ENCODE measurements around the gene SOS2.

Gene SOS2

DNA sequence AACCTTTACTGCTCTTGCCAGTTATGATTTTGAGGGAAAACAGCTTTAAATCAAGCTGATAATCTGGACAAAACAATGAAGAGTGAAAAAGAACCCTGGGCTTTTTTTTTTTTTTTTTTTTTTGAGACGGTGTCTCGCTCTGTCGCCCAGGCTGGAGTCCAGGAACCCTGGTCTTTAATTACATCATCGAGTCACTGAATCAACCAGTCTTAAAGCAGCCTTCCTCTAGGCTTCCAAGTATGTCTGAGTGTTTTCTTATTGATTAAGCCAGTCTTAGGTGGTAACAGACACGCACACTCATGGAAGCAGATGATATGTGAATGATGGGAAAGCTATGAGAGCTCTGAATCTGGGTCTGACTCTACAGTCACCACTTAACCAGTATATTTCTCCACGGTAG lies 109.1 kb downstream of the SOS2 start (continued):
- TF ChIP-seq TOX (CRISPR knock-in tag; IDR thresholded peaks at IDR 0.05; ENCODE audit: borderline replicate concordance) (no peak), ZNF8 (CRISPR knock-in tag; IDR thresholded peaks at IDR 0.05) (no peak)

DNA sequence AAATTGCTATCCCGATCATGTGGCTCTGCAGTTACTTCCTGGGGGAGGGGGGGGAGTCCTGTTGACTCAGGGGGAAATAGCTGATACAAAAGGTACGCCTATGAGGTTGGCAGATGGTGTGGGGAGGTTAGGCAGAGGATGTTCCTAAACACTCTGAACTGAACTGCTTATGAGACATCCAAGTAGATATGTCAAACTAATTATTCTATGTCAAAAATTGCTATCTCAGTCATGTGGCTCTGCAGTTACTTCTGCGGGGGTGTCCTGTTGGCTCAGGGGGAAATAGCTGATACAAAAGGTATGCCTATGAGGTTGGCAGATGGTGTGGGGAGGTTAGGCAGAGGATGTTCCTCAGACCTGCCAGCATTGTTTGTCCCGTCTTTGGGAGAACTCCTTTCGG lies 109.9 kb downstream of the SOS2 start:
- ATAC-seq = no peak

DNA sequence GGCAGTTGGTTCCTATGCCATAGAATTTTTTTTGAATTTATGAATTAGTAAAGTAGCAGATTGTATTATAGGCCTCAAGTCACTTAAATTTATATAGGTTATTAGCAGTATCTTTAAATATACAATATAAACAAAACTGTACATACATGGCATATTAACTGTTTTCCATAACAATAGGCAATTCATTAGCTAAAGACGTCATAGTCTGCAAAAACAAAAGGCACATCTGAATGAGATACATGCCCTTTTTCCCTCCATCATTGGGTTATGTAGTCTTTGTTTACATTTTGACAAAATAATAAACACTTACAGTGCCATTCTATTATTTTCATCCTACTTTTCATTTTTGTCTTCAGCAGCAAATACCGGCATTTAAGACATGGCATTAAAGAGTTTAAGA lies 113.9 kb downstream of the SOS2 start:
- TF ChIP-seq TOX (CRISPR knock-in tag; IDR thresholded peaks at IDR 0.05; ENCODE audit: borderline replicate concordance) (no peak), ISL1 (CRISPR knock-in tag; IDR thresholded peaks at IDR 0.05) (no peak), ZNF70 (CRISPR knock-in tag; IDR thresholded peaks at IDR 0.05) (no peak), RARB (CRISPR knock-in tag; IDR thresholded peaks at IDR 0.05) (no peak), PPARA (CRISPR knock-in tag; IDR thresholded peaks at IDR 0.05; ENCODE audit: borderline replicate concordance) (no peak), GLIS3 (CRISPR knock-in tag; IDR thresholded peaks at IDR 0.05) (no peak), ZNF8 (CRISPR knock-in tag; IDR thresholded peaks at IDR 0.05) (no peak), ZFP3 (CRISPR knock-in tag; IDR thresholded peaks at IDR 0.05) (no peak), ZFP30 (CRISPR knock-in tag; IDR thresholded peaks at IDR 0.05) (no peak), CSDC2 (CRISPR knock-in tag; IDR thresholded peaks at IDR 0.05) (no peak), TCF4 (CRISPR knock-in tag; IDR thresholded peaks at IDR 0.05; ENCODE audit: borderline replicate concordance) (no peak), ZNF565 (CRISPR knock-in tag; conservative IDR thresholded peaks at IDR 0.05; ENCODE audit: low read depth) (no peak), SNAI2 (CRISPR knock-in tag; IDR thresholded peaks at IDR 0.05) (no peak), ARNTL (CRISPR knock-in tag; IDR thresholded peaks at IDR 0.05; ENCODE audit: borderline replicate concordance, low read depth) (no peak)
- TF ChIP-seq, protein P1, sequence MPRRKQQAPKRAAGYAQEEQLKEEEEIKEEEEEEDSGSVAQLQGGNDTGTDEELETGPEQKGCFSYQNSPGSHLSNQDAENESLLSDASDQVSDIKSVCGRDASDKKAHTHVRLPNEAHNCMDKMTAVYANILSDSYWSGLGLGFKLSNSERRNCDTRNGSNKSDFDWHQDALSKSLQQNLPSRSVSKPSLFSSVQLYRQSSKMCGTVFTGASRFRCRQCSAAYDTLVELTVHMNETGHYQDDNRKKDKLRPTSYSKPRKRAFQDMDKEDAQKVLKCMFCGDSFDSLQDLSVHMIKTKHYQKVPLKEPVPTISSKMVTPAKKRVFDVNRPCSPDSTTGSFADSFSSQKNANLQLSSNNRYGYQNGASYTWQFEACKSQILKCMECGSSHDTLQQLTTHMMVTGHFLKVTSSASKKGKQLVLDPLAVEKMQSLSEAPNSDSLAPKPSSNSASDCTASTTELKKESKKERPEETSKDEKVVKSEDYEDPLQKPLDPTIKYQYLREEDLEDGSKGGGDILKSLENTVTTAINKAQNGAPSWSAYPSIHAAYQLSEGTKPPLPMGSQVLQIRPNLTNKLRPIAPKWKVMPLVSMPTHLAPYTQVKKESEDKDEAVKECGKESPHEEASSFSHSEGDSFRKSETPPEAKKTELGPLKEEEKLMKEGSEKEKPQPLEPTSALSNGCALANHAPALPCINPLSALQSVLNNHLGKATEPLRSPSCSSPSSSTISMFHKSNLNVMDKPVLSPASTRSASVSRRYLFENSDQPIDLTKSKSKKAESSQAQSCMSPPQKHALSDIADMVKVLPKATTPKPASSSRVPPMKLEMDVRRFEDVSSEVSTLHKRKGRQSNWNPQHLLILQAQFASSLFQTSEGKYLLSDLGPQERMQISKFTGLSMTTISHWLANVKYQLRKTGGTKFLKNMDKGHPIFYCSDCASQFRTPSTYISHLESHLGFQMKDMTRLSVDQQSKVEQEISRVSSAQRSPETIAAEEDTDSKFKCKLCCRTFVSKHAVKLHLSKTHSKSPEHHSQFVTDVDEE (CRISPR knock-in tag; IDR thresholded peaks at IDR 0.05) = no peak
- TF ChIP-seq, protein P2, sequence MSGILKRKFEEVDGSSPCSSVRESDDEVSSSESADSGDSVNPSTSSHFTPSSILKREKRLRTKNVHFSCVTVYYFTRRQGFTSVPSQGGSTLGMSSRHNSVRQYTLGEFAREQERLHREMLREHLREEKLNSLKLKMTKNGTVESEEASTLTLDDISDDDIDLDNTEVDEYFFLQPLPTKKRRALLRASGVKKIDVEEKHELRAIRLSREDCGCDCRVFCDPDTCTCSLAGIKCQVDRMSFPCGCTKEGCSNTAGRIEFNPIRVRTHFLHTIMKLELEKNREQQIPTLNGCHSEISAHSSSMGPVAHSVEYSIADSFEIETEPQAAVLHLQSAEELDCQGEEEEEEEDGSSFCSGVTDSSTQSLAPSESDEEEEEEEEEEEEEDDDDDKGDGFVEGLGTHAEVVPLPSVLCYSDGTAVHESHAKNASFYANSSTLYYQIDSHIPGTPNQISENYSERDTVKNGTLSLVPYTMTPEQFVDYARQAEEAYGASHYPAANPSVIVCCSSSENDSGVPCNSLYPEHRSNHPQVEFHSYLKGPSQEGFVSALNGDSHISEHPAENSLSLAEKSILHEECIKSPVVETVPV (CRISPR knock-in tag; IDR thresholded peaks at IDR 0.05) = no peak
- TF ChIP-seq, protein P3, sequence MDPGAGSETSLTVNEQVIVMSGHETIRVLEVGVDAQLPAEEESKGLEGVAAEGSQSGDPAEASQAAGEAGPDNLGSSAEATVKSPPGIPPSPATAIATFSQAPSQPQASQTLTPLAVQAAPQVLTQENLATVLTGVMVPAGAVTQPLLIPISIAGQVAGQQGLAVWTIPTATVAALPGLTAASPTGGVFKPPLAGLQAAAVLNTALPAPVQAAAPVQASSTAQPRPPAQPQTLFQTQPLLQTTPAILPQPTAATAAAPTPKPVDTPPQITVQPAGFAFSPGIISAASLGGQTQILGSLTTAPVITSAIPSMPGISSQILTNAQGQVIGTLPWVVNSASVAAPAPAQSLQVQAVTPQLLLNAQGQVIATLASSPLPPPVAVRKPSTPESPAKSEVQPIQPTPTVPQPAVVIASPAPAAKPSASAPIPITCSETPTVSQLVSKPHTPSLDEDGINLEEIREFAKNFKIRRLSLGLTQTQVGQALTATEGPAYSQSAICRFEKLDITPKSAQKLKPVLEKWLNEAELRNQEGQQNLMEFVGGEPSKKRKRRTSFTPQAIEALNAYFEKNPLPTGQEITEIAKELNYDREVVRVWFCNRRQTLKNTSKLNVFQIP (CRISPR knock-in tag; IDR thresholded peaks at IDR 0.05; ENCODE audit: borderline replicate concordance, low read depth) = no peak
- ATAC-seq = no peak

More for the DNA sequence above, 109.9 kb downstream of the SOS2 start:
- no peak for TF ChIP-seq PPARA (CRISPR knock-in tag; IDR thresholded peaks at IDR 0.05; ENCODE audit: borderline replicate concordance)
- TF ChIP-seq OSR1 (CRISPR knock-in tag; IDR thresholded peaks at IDR 0.05) = no peak
- TF ChIP-seq, protein P2 (CRISPR knock-in tag; IDR thresholded peaks at IDR 0.05) = no peak
- no peak for TF ChIP-seq ZNF8 (CRISPR knock-in tag; IDR thresholded peaks at IDR 0.05)
- no peak for TF ChIP-seq ZFP30 (CRISPR knock-in tag; IDR thresholded peaks at IDR 0.05)
- no peak for TF ChIP-seq ZC3H10 (CRISPR knock-in tag; IDR thresholded peaks at IDR 0.05)
- TF ChIP-seq TOX (CRISPR knock-in tag; IDR thresholded peaks at IDR 0.05; ENCODE audit: borderline replicate concordance) = no peak
- TF ChIP-seq TCF4 (CRISPR knock-in tag; IDR thresholded peaks at IDR 0.05; ENCODE audit: borderline replicate concordance) = no peak
- TF ChIP-seq ISL1 (CRISPR knock-in tag; IDR thresholded peaks at IDR 0.05) = no peak
- TF ChIP-seq RARB (CRISPR knock-in tag; IDR thresholded peaks at IDR 0.05) = no peak
- TF ChIP-seq, protein P1 (CRISPR knock-in tag; IDR thresholded peaks at IDR 0.05) = no peak
